ENCODE measurements around the gene WTIP. TPM values are rescaled to one million over a fixed set of nuclear protein-coding genes. Genes with fewer than 3 reads are reported as not detected.
"Not testable (repeated sequence)": the region's sequence is repeated elsewhere in the genome, so short reads cannot be mapped to it uniquely, and the experiment has no call there.

WTIP gene
- polyA plus RNA-seq, 1 experiment = 60.9 TPM

DNA sequence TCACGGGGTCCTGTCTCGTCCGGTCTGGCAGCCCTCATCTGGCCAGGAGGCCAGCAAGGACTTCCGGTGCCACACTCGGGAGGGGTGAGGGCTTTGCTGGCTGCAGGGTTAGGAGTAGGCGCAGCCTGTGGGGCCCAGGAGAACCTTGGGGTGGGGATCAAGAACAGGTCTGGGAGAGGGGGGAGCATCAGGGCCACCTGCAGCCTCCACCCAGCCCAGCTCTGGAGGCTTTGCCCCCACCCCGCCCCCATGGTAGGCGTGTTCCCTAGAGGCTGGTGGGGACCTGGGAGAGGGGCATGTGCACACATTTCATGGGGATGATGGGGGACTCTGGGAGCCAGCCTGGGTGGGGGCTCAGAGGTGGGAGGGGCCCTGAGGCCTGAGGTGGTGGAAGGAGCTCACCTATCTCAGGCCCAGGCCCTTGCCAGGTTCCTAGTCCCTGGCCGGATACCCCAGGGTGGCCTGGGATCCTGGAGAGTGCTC is 23.3 kb downstream of the WTIP start:
- Histone ChIP-seq H3K36me3 (ENCODE audit: control insufficient read depth, insufficient read depth, low read length) (peaks cover 6% of the 10 kb centered on the region), H3K27me3 (ENCODE audit: control insufficient read depth, insufficient read depth, low read length) (no peaks in the 10 kb centered on the region), H3K4me3 (ENCODE audit: low read depth, low read length) (no peak overlapping the region)
- ChIA-PET CTCF (no interaction called here), POLR2A (no interaction called here)
- TF ChIP-seq, protein P1, sequence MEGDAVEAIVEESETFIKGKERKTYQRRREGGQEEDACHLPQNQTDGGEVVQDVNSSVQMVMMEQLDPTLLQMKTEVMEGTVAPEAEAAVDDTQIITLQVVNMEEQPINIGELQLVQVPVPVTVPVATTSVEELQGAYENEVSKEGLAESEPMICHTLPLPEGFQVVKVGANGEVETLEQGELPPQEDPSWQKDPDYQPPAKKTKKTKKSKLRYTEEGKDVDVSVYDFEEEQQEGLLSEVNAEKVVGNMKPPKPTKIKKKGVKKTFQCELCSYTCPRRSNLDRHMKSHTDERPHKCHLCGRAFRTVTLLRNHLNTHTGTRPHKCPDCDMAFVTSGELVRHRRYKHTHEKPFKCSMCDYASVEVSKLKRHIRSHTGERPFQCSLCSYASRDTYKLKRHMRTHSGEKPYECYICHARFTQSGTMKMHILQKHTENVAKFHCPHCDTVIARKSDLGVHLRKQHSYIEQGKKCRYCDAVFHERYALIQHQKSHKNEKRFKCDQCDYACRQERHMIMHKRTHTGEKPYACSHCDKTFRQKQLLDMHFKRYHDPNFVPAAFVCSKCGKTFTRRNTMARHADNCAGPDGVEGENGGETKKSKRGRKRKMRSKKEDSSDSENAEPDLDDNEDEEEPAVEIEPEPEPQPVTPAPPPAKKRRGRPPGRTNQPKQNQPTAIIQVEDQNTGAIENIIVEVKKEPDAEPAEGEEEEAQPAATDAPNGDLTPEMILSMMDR (IDR thresholded peaks at IDR 0.05; ENCODE audit: insufficient read depth, low read depth, low read length) = no peak
- DNase-seq (ENCODE audit: low read depth) = no peak

DNA sequence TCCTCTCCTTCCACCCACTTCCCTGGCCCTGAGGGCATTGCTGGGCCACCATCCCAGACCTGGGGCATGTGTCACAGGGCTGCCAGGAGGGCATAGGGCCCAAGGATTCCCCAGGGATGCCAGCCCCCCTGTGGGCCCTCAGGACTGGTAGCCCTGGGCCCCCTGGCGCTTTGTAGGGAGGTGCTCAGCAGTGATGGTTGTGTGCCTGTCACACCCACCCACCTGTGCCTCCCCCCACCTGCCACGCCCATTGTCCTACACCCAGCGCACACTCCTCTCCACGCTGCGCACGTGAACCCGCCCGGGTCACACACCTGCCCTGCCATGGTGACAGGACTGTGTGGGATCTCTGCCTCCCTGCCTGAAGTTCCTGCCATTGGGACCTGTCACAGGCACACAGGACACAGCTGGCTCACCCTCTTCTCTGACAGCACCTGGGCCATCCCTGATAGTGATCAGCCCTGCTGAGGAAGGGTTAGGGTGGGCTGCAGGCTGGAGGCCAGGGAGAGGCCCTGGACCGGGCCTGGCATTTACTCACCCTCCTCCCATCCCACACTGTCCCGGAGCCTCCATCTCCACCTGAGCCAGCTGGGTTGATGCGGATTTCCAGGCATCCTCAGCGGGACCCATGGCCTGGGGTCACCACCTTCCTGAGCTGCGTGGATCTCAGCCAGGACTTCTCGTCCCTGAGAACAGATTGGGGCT is 23.9 kb downstream of the WTIP start:
- DNase-seq (ENCODE audit: low read depth) = no peak
- CTCF ChIA-PET = no interaction called here
- TF ChIP-seq, protein P1 (IDR thresholded peaks at IDR 0.05; ENCODE audit: insufficient read depth, low read depth, low read length) = no peak
- peaks cover 3% of the 10 kb centered on the region; the same call in 1 of the 2 replicates for H3K36me3 ChIP-seq (ENCODE audit: control insufficient read depth, insufficient read depth, low read length)
- POLR2A ChIA-PET = no interaction called here
- H3K4me3 ChIP-seq (ENCODE audit: low read depth, low read length) = no peak overlapping the region
- H3K27me3 ChIP-seq (ENCODE audit: control insufficient read depth, insufficient read depth, low read length) = no peaks in the 10 kb centered on the region

DNA sequence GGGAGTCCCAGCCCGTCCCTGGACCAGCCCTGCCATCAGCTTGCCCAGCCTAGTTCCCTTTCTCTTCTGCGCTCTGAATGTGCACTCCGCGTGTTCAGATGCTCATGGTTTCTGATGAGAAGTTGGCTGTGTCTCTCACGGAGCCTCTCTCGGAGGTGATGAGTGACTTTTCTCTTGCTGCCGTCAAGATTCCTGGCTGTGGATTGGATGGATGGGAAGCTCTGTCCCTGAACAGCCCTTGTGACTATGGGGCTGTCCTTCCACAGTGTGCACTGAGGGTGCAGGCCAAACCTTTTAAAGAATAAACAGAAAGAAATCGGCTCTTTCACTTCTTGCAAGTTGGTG is 24.4 kb downstream of the WTIP start:
- Histone ChIP-seq H3K4me3 (ENCODE audit: low read depth, low read length) (no peak overlapping the region), H3K36me3 (ENCODE audit: control insufficient read depth, insufficient read depth, low read length) (peaks cover 3% of the 10 kb centered on the region; the same call in 1 of the 2 replicates), H3K27me3 (ENCODE audit: control insufficient read depth, insufficient read depth, low read length) (no peaks in the 10 kb centered on the region)
- no peak for DNase-seq (ENCODE audit: low read depth)
- CTCF ChIA-PET = no interaction called here
- TF ChIP-seq, protein P1 (IDR thresholded peaks at IDR 0.05; ENCODE audit: insufficient read depth, low read depth, low read length) = no peak
- POLR2A ChIA-PET = no interaction called here

DNA sequence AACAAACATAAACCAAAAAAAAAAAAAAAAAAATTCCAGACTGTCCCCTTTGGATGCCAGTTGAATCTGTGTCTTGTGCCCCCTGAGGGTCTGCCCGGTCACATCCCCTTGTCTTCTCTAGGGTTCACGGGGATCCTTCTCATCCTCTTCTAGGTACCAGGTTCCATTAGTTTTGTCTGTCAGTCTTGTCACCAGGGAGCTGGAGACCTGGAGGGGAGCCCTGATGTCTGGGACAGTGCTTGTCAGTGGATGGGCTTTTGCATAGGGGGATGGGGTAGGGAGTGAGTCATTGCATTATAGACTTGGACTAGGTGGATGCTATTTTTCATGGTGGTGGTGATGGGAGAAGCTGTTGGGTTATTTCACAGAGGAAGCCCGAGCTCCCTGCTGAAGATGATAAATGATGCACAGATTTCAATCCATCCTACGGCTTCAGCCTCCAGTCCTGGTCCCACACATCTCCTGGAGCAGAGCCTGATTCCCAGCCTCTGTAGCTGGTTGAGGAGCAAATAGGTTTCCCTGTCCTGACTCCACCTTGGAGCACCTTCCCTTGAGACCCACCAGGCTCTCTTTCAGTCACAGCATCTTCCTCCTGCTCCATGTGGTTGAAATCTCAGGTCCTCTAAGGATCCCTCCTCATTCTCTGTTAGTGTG is 26.0 kb downstream of the WTIP start:
- TF ChIP-seq, protein P1 (IDR thresholded peaks at IDR 0.05; ENCODE audit: insufficient read depth, low read depth, low read length) = no peak
- POLR2A ChIA-PET = no interaction called here
- CTCF ChIA-PET = no interaction called here
- Histone ChIP-seq H3K36me3 (ENCODE audit: control insufficient read depth, insufficient read depth, low read length) (peaks cover 3% of the 10 kb centered on the region; the same call in 1 of the 2 replicates), H3K27me3 (ENCODE audit: control insufficient read depth, insufficient read depth, low read length) (no peaks in the 10 kb centered on the region), H3K4me3 (ENCODE audit: low read depth, low read length) (no peak overlapping the region)
- no peak for DNase-seq (ENCODE audit: low read depth)

DNA sequence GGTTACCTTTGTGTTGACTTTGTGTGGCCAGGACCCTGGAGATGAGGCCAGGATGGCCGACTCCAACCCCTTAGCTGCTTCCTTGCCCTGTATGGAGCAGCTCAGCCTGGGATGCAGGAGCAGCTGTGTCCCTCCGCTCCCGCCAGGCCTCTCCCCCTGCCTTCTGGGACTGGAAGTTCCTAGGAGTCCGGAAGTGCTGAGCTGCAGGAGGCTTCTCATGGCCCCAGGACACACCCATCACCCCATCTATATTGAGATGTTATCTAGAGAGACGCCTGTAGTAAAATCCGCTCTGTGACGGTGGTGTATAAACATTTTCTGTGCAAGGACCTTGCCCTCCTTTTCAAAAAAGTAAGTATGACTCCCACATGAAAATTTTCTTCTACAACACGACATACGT is 27.0 kb downstream of the WTIP start:
- ChIA-PET POLR2A (no interaction called here), CTCF (no interaction called here)
- TF ChIP-seq, protein P1 (IDR thresholded peaks at IDR 0.05; ENCODE audit: insufficient read depth, low read depth, low read length) = no peak
- peaks cover 2% of the 10 kb centered on the region; the same call in 1 of the 2 replicates for H3K36me3 ChIP-seq (ENCODE audit: control insufficient read depth, insufficient read depth, low read length)
- H3K27me3 ChIP-seq (ENCODE audit: control insufficient read depth, insufficient read depth, low read length) = no peaks in the 10 kb centered on the region
- no peak overlapping the region for H3K4me3 ChIP-seq (ENCODE audit: low read depth, low read length)
- DNase-seq (ENCODE audit: low read depth) = no peak

DNA sequence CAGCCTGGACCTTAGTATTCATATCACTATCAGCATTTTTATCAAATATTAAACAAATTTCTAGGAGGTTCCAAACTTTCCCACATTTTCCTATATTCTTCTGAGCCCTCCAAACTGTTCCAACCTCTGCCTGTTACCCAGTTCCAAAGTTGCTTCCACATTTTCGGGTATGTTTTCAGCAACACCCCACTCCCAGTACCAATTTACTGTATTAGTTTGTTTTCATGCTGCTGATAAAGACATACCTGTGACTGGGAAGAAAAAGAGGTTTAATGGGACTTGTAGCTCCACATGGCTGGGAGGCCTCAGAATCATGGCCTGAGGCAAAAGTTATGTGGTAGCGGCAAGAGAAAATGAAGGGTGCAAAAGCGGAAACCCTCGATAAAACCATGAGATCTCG is 29.3 kb downstream of the WTIP start:
- DNase-seq (ENCODE audit: low read depth); POLR2A ChIA-PET; CTCF ChIA-PET; H3K4me3 ChIP-seq (ENCODE audit: low read depth, low read length); H3K36me3 ChIP-seq (ENCODE audit: control insufficient read depth, insufficient read depth, low read length); H3K27me3 ChIP-seq (ENCODE audit: control insufficient read depth, insufficient read depth, low read length): not testable (repeated sequence)
